Amniotic epithelial cell (primary cell): ENCODE measurements around the gene KIAA0825.
"Not testable (repeated sequence)": the region's sequence is repeated elsewhere in the genome, so short reads cannot be mapped to it uniquely, and the experiment has no call there.

Experiments
- DNase-seq: peaks from one replicate; pipeline ENCODE4 v3.0.0-alpha.2; 2010; ENCODE audit warnings: low read depth

KIAA0825 gene

GRCh38 chr5:94171070-94171469, 447.3 kb downstream of the KIAA0825 start:
- not testable (repeated sequence) for DNase-seq

DNA sequence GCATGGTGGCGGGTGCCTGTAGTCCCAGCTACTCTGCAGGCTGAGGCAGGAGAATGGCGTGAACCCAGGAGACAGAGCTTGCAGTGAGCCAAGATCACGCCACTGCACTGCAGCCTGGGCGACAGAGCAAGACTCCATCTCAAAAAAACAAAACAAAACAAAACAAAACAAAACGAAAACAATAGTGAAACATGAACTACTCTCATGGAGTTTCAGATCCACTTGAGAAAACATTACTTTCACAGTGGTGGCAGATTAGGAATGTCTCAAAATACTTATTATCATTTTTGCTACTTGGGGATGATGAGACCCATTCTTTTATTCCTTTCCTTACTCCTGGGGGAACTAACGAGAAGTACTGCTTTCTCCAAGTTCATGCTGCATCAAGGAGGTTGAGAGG, 448.2 kb downstream of the KIAA0825 start:
- DNase-seq = not testable (repeated sequence)

DNA sequence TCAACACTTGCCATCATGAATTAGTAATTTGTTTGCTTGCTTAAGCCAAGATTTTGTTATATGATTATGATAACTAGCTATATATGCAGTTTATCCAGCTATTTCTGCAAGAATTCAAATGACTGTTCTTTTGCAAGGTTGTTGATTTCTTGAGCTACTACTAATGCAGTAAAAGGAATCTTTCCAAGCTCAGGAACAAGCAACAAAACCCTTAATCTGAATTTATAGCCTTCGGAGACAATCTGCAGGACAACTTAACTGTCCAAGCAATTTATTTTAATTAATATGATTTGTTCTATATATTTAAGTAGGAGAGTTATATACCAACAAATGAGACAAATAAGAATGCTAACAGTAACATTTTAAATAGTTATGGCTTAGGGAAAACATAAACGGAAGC, 450.3 kb downstream of the KIAA0825 start:
- DNase-seq = no peak

DNA sequence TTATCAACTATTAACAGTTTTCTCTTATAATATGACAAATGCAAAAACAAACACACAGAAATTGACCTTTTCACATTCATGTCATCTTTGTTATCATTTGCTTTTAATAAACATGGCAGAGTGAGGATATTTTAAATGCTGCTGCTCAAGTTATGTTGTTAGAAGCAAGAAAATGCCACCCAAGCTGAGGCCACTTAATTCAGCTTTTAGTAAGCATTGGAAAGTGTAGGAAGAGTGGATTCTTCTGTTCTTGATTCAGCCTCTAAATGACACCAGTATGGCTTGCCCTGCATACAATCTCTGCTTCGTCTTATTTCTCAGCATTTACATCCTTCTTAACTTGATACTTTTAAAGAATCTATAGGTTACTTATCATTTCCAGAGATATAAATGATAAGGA, 456.6 kb downstream of the KIAA0825 start:
- no peak for DNase-seq

GRCh38 chr5:94159144-94159543, 459.3 kb downstream of the KIAA0825 start:
- no peak for DNase-seq

GRCh38 chr5:94157704-94158539, 460.5 kb downstream of the KIAA0825 start:
- DNase-seq = no peak

DNA sequence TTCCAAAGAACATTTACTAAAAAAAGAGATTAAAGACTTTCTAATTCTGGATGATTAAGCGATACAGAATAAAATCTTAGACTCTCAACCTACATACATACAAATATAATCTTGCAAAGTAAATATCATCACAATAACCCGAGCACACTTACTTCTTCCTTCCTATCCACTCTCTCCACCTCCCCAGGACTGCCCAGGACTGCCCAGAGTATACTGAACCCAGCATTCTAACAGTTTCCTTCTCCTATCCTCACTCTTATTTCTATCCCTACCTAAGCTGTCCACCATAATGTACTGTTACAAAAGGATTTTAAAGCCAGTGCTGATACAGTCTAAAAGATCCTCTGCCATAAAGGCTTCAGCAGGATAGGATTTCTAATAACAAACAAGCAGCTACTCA, 463.7 kb downstream of the KIAA0825 start:
- DNase-seq = no peak

DNA sequence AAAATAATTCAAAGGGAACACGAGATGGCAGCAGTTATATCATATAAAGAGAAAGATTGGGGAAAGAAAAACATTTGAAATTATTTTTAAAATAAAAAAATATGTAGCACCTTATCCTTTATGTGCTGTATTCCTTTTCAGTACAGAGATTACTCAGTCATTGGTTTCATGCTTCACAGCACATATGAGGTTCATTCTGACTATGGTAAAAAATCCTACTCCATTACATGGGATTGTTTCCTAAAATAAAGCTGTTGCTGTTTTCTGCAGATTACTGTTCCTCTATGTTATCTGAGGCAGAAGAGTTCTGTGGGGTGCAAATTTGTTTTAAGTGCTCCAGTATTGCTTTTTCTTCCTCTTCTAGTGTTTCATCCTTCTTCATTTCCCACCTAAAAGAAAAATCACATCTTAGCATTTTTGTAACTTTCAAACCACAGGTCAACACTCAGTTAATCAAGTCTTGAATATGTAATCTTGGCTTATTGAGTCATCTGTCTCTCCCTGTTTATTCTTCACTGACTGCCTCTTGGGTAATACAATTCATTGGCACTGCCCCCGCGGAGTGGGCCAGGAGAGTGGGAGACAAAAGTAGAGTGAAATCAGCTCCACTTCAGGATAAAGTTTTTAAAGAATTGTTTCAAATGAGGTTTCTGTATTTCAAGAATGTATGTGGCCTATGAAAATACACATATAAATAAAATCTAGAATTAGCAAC, 464.5 kb downstream of the KIAA0825 start:
- peak; percentile 81 for DNase-seq

GRCh38 chr5:94143621-94144020, 474.8 kb downstream of the KIAA0825 start:
- not testable (repeated sequence) for DNase-seq

- DNase-seq = no peak
These were observed 478.1 kb downstream of the KIAA0825 start for GRCh38 chr5:94140300-94140699.

GRCh38 chr5:94130077-94130476, 488.3 kb downstream of the KIAA0825 start:
- DNase-seq = no peak

DNA sequence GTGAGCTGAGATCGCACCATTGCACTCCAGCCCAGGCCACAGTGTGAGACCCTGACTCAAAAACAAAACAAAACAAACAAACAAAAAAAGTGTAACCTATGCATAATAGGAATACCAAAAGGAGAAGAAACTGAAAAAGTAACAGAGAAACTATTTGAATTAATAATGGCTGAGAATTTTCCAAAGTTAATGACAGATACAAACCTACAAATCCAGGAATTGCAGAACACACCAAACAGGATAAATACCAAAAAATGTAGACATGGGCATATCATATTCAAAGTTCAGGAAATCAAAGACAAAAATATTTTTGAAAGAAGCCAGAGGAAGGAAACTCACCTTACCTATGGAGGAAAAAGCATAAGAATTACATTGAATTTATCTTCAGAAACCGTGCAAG, 493.3 kb downstream of the KIAA0825 start:
- no peak for DNase-seq

DNA sequence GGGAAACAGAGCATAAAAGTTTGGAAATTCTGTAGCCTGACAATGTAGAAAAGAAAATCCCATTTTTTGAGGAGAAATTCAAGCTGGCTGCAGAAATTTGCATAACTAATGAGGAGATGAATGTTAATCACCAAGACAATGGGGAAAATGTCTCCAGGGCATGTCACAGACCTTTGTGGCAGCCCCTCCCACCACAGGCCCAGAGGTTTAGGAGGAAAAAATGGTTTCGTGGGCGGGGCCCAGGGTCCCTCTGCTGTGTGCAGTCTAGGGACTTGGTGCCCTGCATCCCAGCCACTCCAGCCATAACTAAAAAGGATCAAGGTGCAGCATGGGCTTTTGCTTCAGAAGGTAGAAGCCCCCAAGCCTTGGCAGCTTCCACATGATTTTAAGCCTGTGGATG, 502.1 kb downstream of the KIAA0825 start:
- not testable (repeated sequence) for DNase-seq

GRCh38 chr5:94113087-94113486, 505.3 kb downstream of the KIAA0825 start:
- DNase-seq = no peak

GRCh38 chr5:94111209-94112004, 507.0 kb downstream of the KIAA0825 start:
- DNase-seq = peak; percentile 95

GRCh38 chr5:94103514-94104245, 514.7 kb downstream of the KIAA0825 start:
- DNase-seq = no peak
